ENCODE measurements around the gene LECT2.
A peak's percentile ranks its signal among the peaks of the same experiment; 100 is the strongest.

Gene LECT2

GRCh38 chr5:135951807-135952206 lies 3.0 kb downstream of the LECT2 start:
- DNase-seq (ENCODE audit: extremely low spot score) = no peak
- no peak for TF ChIP-seq CTCF (IDR thresholded peaks at IDR 0.05; ENCODE audit: control extremely low read depth, extremely low read depth, low read depth, missing control alignments)
- ChIA-PET CTCF (interaction anchor here (1.2 to 2.3 kb wide), 2 partner anchors 10 to 221 kb away, joined by 3 to 9 read pairs; no protein-coding TSS in a partner anchor), POLR2A (no interaction called here)

GRCh38 chr5:135951257-135951656 lies 3.5 kb downstream of the LECT2 start:
- DNase-seq (ENCODE audit: extremely low spot score) = no peak
- ChIA-PET POLR2A (no interaction called here), CTCF (interaction anchor here (1.2 to 2.3 kb wide), 2 partner anchors 10 to 222 kb away, joined by 3 to 9 read pairs; no protein-coding TSS in a partner anchor)
- TF ChIP-seq CTCF (IDR thresholded peaks at IDR 0.05; ENCODE audit: control extremely low read depth, extremely low read depth, low read depth, missing control alignments) = no peak

GRCh38 chr5:135950611-135951010 lies 4.2 kb downstream of the LECT2 start:
- POLR2A ChIA-PET = no interaction called here
- no peak for TF ChIP-seq CTCF (IDR thresholded peaks at IDR 0.05; ENCODE audit: control extremely low read depth, extremely low read depth, low read depth, missing control alignments)

GRCh38 chr5:135944967-135945560 lies 9.7 kb downstream of the LECT2 start:
- POLR2A ChIA-PET = no interaction called here
- peak; percentile 36 for DNase-seq (ENCODE audit: extremely low spot score)
- peak; percentile 66 for TF ChIP-seq CTCF (IDR thresholded peaks at IDR 0.05; ENCODE audit: control extremely low read depth, extremely low read depth, low read depth, missing control alignments)
- CTCF ChIA-PET = interaction anchor here (0.6 to 1.9 kb wide), 6 partner anchors 9 to 379 kb away, joined by 3 to 14 read pairs (median 4); no protein-coding TSS in a partner anchor

More at GRCh38 chr5:135950611-135951010, 4.2 kb downstream of the LECT2 start:
- CTCF ChIA-PET = interaction anchor here (1.2 to 2.3 kb wide), 3 partner anchors 11 to 223 kb away, joined by 3 to 9 read pairs (median 3); no protein-coding TSS in a partner anchor
- no peak for DNase-seq (ENCODE audit: extremely low spot score)

- ChIA-PET CTCF (interaction anchor here (0.6 to 1.2 kb wide), 4 partner anchors 9 to 379 kb away, joined by 3 to 4 read pairs (median 3); no protein-coding TSS in a partner anchor), POLR2A (no interaction called here)
- no peak for DNase-seq (ENCODE audit: extremely low spot score)
- no peak for TF ChIP-seq CTCF (IDR thresholded peaks at IDR 0.05; ENCODE audit: control extremely low read depth, extremely low read depth, low read depth, missing control alignments)
These were observed 10.2 kb downstream of the LECT2 start for GRCh38 chr5:135944564-135944963.

- POLR2A ChIA-PET = no interaction called here
- CTCF ChIA-PET = interaction anchor here (1.4 to 2.0 kb wide), 2 partner anchors 18 to 269 kb away, joined by 3 to 8 read pairs; no protein-coding TSS in a partner anchor
- no peak for DNase-seq (ENCODE audit: extremely low spot score)
These were observed 12.5 kb downstream of the LECT2 start for GRCh38 chr5:135942202-135942771.

More at GRCh38 chr5:135942202-135942771, 12.5 kb downstream of the LECT2 start:
- no peak for TF ChIP-seq CTCF (IDR thresholded peaks at IDR 0.05; ENCODE audit: control extremely low read depth, extremely low read depth, low read depth, missing control alignments)
